GM12878 (cell line): ENCODE results near the gene CCN6. TPM values are rescaled to one million over a fixed set of nuclear protein-coding genes. Genes with fewer than 3 reads are reported as not detected.
"Not testable (repeated sequence)": the region's sequence is repeated elsewhere in the genome, so short reads cannot be mapped to it uniquely, and the experiment has no call there.

ENCODE experiments used
- ATAC-seq: fragments of 200-7000 bp; cut with Tn5 transposase; 3 replicates; pipeline ENCODE4 v1.9.1; 2020; ENCODE audit warnings: mild to moderate bottlenecking, moderate library complexity
- BruUV-seq: library from RNA; stranded (reverse); fragments of 400-500 nt; replicated peaks from 2 replicates; lab custom pipeline; 2021; lab: Mats Ljungman, UMichigan
- CTCF ChIA-PET: fragments of 300-600 bp; sonication (Branson Sonifier 250); formaldehyde crosslinking; extraction: SDS; loops from one replicate; lab custom pipeline; 2021; ENCODE audit warnings: inconsistent platforms; lab: Yijun Ruan, JAX
- POLR2A ChIA-PET: fragments of 350-600 bp; formaldehyde crosslinking; extraction: SDS; loops from one replicate; lab custom pipeline; 2021; ENCODE audit warnings: inconsistent platforms; lab: Charles Lee
- RAD21 ChIA-PET: fragments of 300-600 bp; sonication (Branson Sonifier 250); formaldehyde crosslinking; loops from one replicate; lab custom pipeline; 2023; ENCODE audit warnings: antibody characterized with exemption; ENCODE audit not compliant: unreplicated experiment; lab: Charles Lee
- SMC1A ChIA-PET: fragments of 300-600 bp; sonication (Branson Sonifier 250); formaldehyde crosslinking; loops from one replicate; lab custom pipeline; 2023; ENCODE audit not compliant: unreplicated experiment, uncharacterized antibody; lab: Charles Lee
- DNase-seq: peaks from one replicate; pipeline ENCODE4 v3.0.0-alpha.2; 2011; ENCODE audit warnings: low read depth, low spot score
- FAIRE-seq: peaks from 3 replicates; lab custom pipeline; 2011; peaks lifted over from hg19 to GRCh38; lab: Jason Lieb, UNC
- H2AFZ ChIP-seq: 2 replicates; pipeline ENCODE4 v1.6.0; 2011; ENCODE audit warnings: low read depth, low read length, control low read depth; ENCODE audit not compliant: control insufficient read depth
- H3K27ac ChIP-seq: 2 replicates; pipeline ENCODE4 v1.5.1; 2011; ENCODE audit warnings: control low read depth; ENCODE audit not compliant: control insufficient read depth, insufficient read depth
- H3K27me3 ChIP-seq, 2 experiments: replicated peaks in 1 of 2; 2 replicates each; pipeline versions ENCODE4 v1.6.0 to v1.6.1; 2011; ENCODE audit warnings: low read length in 1 of 2; ENCODE audit not compliant: control insufficient read depth in 2 of 2, insufficient read depth in 2 of 2
- H3K36me3 ChIP-seq, 2 experiments: 2 replicates each; pipeline ENCODE4 v1.5.1; 2011; ENCODE audit warnings: low read length in 1 of 2; ENCODE audit not compliant: control insufficient read depth in 2 of 2, insufficient read depth in 2 of 2
- H3K4me1 ChIP-seq: 2 replicates; pipeline ENCODE4 v1.6.1; 2011; ENCODE audit warnings: mild to moderate bottlenecking, low read length, moderate library complexity, mixed read lengths; ENCODE audit not compliant: control insufficient read depth, insufficient read depth
- H3K4me2 ChIP-seq: 2 replicates; pipeline ENCODE4 v1.6.0; 2011; ENCODE audit warnings: control low read depth; ENCODE audit not compliant: control insufficient read depth, insufficient read depth
- H3K4me3 ChIP-seq: fragments of 200-600 bp; sonication (generic); 2 replicates; pipeline ENCODE4 v1.5.1; 2016
- H3K79me2 ChIP-seq: 2 replicates; pipeline ENCODE4 v1.6.0; 2011; ENCODE audit warnings: low read length; ENCODE audit not compliant: control insufficient read depth, insufficient read depth
- H3K9ac ChIP-seq: 2 replicates; pipeline ENCODE4 v1.8.0; 2011; ENCODE audit warnings: low read length, control low read depth, mixed read lengths; ENCODE audit not compliant: control insufficient read depth, insufficient read depth
- H3K9me3 ChIP-seq: replicated peaks from 3 replicates; pipeline ENCODE4 v1.5.1; 2011; ENCODE audit warnings: mild to moderate bottlenecking, low read length; ENCODE audit not compliant: control insufficient read depth, insufficient read depth
- H4K20me1 ChIP-seq: 2 replicates; pipeline ENCODE4 v1.6.0; 2011; ENCODE audit not compliant: control insufficient read depth, insufficient read depth
- CBFB ChIP-seq: IDR thresholded peaks from 2 replicates; pipeline ENCODE4 v1.6.1; 2016; ENCODE audit warnings: antibody characterized with exemption, low read depth
- NRF1 ChIP-seq: conservative IDR thresholded peaks from 2 replicates; pipeline ENCODE4 v1.6.1; 2011; ENCODE audit warnings: mild to moderate bottlenecking, low read depth, low read length, improper control_type of control experiment
- RELB ChIP-seq: fragments of 450-650 bp; IDR thresholded peaks from 2 replicates; pipeline ENCODE4 v1.6.1; 2017; ENCODE audit warnings: low read depth, mild to moderate bottlenecking, moderate library complexity
- ZNF24 ChIP-seq: fragments of 450-650 bp; IDR thresholded peaks from 2 replicates; pipeline ENCODE4 v1.6.1; 2017; ENCODE audit warnings: antibody characterized with exemption, mild to moderate bottlenecking
- WGBS: methylation state at CpG from one replicate; pipeline ENCODE4 v1.1.6; 2016; ENCODE audit warnings: low lambda C conversion rate; ENCODE audit not compliant: insufficient replicate concordance, insufficient coverage; ENCODE audit errors: missing lambda C conversion rate; 5-methylcytosine and 5-hydroxymethylcytosine counted together
- in situ Hi-C: fragments of 300-500 bp; cut with MboI; formaldehyde crosslinking; loops from 9 replicates; pipeline ENCODE4 v1.14.3; 2018; ENCODE audit warnings: mixed read lengths
- intact Hi-C: fragments of 100-400 bp; cut with micrococcal nuclease; formaldehyde crosslinking; loops from one replicate; pipeline ENCODE4 v1.14.2; 2022; ENCODE audit not compliant: unreplicated experiment
- polyA plus RNA-seq, 11 experiments: library from polyadenylated mRNA; depleted of rRNA in 4 of 11; unstranded in 6 of 11; stranded (reverse) in 5 of 11; fragments of >200 nt; fragmentation: Nextera tagmentation in 4 of 11; fragmentation: Illumina TruSeq in 1 of 11; extraction: Ambion mirVana in 4 of 11; extraction: Trizol in 1 of 11; gene quantifications; 1 replicate in 1 of 11; 2 replicates in 10 of 11; pipeline versions ENCODE4 v1.2.1 to v1.2.3, GENCODE V29; 2011 to 2016; ENCODE audit warnings: inconsistent platforms in 2 of 11, missing spikeins in 2 of 11, low read depth in 1 of 11
- total RNA-seq, 4 experiments: library from RNA; depleted of rRNA in 3 of 4; stranded (reverse); fragments of >200 nt in 3 of 4; fragmentation: Illumina TruSeq in 1 of 4; extraction: Trizol in 1 of 4; gene quantifications; 2 replicates each; pipeline versions ENCODE4 v1.2.1 to v1.2.3, GENCODE V29; 2013 to 2021

CCN6 gene
- total and polyA plus RNA-seq, 10 of the 15 experiments (the other 5 are each of a cell fraction or from before 2014, with no cell fraction given), result 0.05 to 0.24 (median 0.19) TPM; not detected in 5

DNA sequence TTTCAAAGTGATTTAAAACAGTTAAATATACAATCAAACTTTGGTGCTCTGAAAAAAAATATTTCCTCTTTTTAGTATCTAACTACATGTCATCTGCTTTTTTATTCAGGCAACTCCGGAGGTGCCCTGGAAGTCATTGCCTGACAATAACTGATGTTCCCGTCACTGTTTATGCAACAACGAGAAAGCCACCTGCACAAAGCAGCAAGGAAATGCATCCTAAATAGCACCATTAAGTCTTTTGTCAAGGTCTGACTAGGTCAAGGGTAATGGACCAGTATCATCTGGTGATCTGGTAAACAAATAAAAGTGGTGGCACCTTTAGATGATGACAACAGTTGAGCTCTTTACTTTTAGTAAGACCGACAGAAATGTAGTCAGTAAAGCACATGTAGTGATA, 46.7 kb downstream of the CCN6 start (continued):
- TF ChIP-seq ZNF24, result no peak

DNA sequence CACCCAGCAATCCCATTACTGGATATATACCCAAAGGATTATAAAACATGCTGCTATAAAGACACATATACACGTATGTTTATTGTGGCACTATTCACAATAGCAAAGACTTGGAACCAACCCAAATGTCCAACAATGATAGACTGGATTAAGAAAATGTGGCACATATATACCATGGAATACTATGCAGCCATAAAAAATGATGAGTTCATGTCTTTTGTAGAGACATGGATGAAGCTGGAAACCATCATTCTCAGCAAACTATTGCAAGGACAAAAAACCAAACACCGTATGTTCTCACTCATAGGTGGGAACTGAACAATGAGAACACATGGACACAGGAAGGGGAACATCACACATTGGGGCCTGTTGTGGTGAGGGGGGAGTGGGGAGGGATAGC, 52.1 kb downstream of the CCN6 start:
- ATAC-seq, H2AFZ ChIP-seq, H3K9ac ChIP-seq, H3K9me3 ChIP-seq, H3K27ac ChIP-seq, H3K4me1 ChIP-seq, RAD21 ChIA-PET, in situ Hi-C loops, H3K27me3 ChIP-seq, BruUV-seq, H3K36me3 ChIP-seq, POLR2A ChIA-PET, FAIRE-seq, CTCF ChIA-PET, H3K4me3 ChIP-seq, SMC1A ChIA-PET, intact Hi-C loops, H3K4me2 ChIP-seq, H4K20me1 ChIP-seq, DNase-seq, H3K79me2 ChIP-seq: not testable (repeated sequence)
- WGBS, result 88% methylated on average over 2 of the region's 2 CpGs

DNA sequence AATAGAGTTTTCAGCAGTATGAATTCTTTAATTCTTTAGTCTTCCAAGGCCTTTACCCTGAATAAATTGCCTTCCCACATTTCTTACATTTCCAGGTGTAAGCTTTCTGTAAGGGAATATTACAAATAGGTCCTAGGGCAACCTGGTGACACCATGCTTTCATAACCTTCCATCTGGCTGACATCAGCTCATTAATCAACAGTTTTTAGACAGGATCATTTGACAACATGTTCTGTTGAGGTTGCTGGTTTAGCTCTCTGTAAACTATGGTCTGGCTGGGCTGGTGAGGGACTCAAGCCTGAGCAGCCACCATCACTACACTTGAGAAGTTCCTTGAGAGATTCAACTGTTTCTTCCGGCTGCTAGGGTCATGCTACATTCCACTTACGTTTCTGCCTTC, 52.7 kb downstream of the CCN6 start:
- Histone ChIP-seq H3K4me3 (no peak overlapping the region), H3K36me3 (no peaks in the 10 kb centered on the region), H3K9ac (no peak overlapping the region), H4K20me1 (no peaks in the 10 kb centered on the region), H2AFZ (no peak overlapping the region), H3K27ac (no peak overlapping the region), H3K27me3 (no peaks in the 10 kb centered on the region), H3K9me3 (no peaks in the 10 kb centered on the region), H3K4me1 (no peaks in the 10 kb centered on the region), H3K4me2 (no peak overlapping the region), H3K79me2 (no peaks in the 10 kb centered on the region)
- no peak for DNase-seq
- ChIA-PET CTCF (no interaction called here), SMC1A (no interaction called here), RAD21 (no interaction called here), POLR2A (no interaction called here)
- 41% methylated on average over 2 of the region's 2 CpGs for WGBS
- TF ChIP-seq CBFB (no peak), RELB (no peak), NRF1 (no peak)
- intact Hi-C loops, result no loop called here
- FAIRE-seq, result no peak
- BruUV-seq, result no TSS peak
- no peak for ATAC-seq
- in situ Hi-C loops, result no loop called here
